ENCODE measurements around the gene DMRTB1.

Gene DMRTB1

GRCh38 chr1:53477651-53478501 is 18.7 kb downstream of the DMRTB1 start:
- Histone ChIP-seq H3K4me1 (no peaks in the 10 kb centered on the region), H3K27ac (no peak overlapping the region)
- no peak for TF ChIP-seq CTCF (IDR thresholded peaks at IDR 0.05)

DNA sequence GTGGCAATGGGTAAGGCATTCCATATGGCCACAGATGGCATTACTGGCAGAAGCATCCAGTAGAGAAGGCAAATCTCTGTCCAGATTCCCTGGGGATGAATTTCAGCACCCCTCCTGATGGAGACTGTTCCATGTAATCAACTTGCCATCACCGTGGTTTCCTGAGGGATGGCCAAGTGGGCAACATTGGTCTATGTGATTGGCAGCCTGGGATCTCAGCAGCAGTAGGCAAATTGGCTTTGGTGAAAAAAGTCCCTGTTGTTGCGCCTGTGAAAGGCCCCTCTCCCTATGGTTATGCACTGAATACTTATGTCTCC is 19.3 kb downstream of the DMRTB1 start:
- no peaks in the 10 kb centered on the region for H3K36me3 ChIP-seq (ENCODE audit: control insufficient read depth, insufficient read depth, low read length)
- no peaks in the 10 kb centered on the region for H3K27me3 ChIP-seq (ENCODE audit: control insufficient read depth, insufficient read depth, low read length)

More at GRCh38 chr1:53477651-53478501, 18.7 kb downstream of the DMRTB1 start:
- Histone ChIP-seq H3K9me3 (ENCODE audit: control insufficient read depth, low read length) (no peaks in the 10 kb centered on the region), H3K36me3 (ENCODE audit: control insufficient read depth, insufficient read depth, low read length) (no peaks in the 10 kb centered on the region), H3K4me2 (ENCODE audit: low read length) (no peak overlapping the region), H3K79me2 (no peaks in the 10 kb centered on the region), H3K4me3 (ENCODE audit: low read depth, low read length) (no peak overlapping the region), H3K9ac (no peak overlapping the region), H3K27me3 (ENCODE audit: control insufficient read depth, insufficient read depth, low read length) (no peaks in the 10 kb centered on the region), H2AFZ (no peak overlapping the region)

GRCh38 chr1:53480678-53481077 is 21.5 kb downstream of the DMRTB1 start:
- H2AFZ ChIP-seq: no peak overlapping the region
- H3K27ac ChIP-seq: no peak overlapping the region
- no peak overlapping the region for H3K4me2 ChIP-seq (ENCODE audit: low read length)
- no peaks in the 10 kb centered on the region for H3K79me2 ChIP-seq
- no peak overlapping the region for H3K9ac ChIP-seq
- no peak overlapping the region for H3K4me3 ChIP-seq (ENCODE audit: low read depth, low read length)
- no peaks in the 10 kb centered on the region for H3K9me3 ChIP-seq (ENCODE audit: control insufficient read depth, low read length)
- H3K27me3 ChIP-seq (ENCODE audit: control insufficient read depth, insufficient read depth, low read length): no peaks in the 10 kb centered on the region
- H3K4me1 ChIP-seq: no peaks in the 10 kb centered on the region
- no peak for TF ChIP-seq CTCF (IDR thresholded peaks at IDR 0.05)
- H3K36me3 ChIP-seq (ENCODE audit: control insufficient read depth, insufficient read depth, low read length): no peaks in the 10 kb centered on the region

More for the DNA sequence above, 19.3 kb downstream of the DMRTB1 start:
- H3K4me2 ChIP-seq (ENCODE audit: low read length): no peak overlapping the region
- H3K79me2 ChIP-seq: no peaks in the 10 kb centered on the region
- H3K4me1 ChIP-seq: no peaks in the 10 kb centered on the region
- no peak overlapping the region for H3K9ac ChIP-seq
- H3K4me3 ChIP-seq (ENCODE audit: low read depth, low read length): no peak overlapping the region
- H2AFZ ChIP-seq: no peak overlapping the region
- no peak overlapping the region for H3K27ac ChIP-seq
- no peak for TF ChIP-seq CTCF (IDR thresholded peaks at IDR 0.05)
- no peaks in the 10 kb centered on the region for H3K9me3 ChIP-seq (ENCODE audit: control insufficient read depth, low read length)

GRCh38 chr1:53481456-53481855 is 22.3 kb downstream of the DMRTB1 start:
- Histone ChIP-seq H3K4me3 (ENCODE audit: low read depth, low read length) (no peak overlapping the region), H3K79me2 (no peaks in the 10 kb centered on the region), H3K4me1 (no peaks in the 10 kb centered on the region), H3K27ac (no peak overlapping the region), H3K9me3 (ENCODE audit: control insufficient read depth, low read length) (no peaks in the 10 kb centered on the region), H2AFZ (no peak overlapping the region), H3K36me3 (ENCODE audit: control insufficient read depth, insufficient read depth, low read length) (no peaks in the 10 kb centered on the region), H3K27me3 (ENCODE audit: control insufficient read depth, insufficient read depth, low read length) (no peaks in the 10 kb centered on the region), H3K4me2 (ENCODE audit: low read length) (no peak overlapping the region), H3K9ac (no peak overlapping the region)
- no peak for TF ChIP-seq CTCF (IDR thresholded peaks at IDR 0.05)

Data from parathyroid adenoma (tissue), 2 donors.